Keratinocyte (primary cell): Measurements from ENCODE around the gene RASD1. TPM values are rescaled to one million over a fixed set of nuclear protein-coding genes. Genes with fewer than 3 reads are reported as not detected.

ENCODE experiments used
- DNase-seq: peaks from one replicate; pipeline ENCODE4 v3.0.0-alpha.2; 2011; ENCODE audit warnings: low read depth, missing footprints, low spot score
- FAIRE-seq: peaks from 2 replicates; lab custom pipeline; 2011; peaks lifted over from hg19 to GRCh38; lab: Jason Lieb, UNC
- H2AFZ ChIP-seq: 2 replicates; pipeline ENCODE4 v1.6.0; 2012; ENCODE audit warnings: low read length, control low read depth, inconsistent platforms; ENCODE audit not compliant: control insufficient read depth
- H3K27ac ChIP-seq: 2 replicates; pipeline ENCODE4 v1.5.1; 2011; ENCODE audit warnings: low read length; ENCODE audit not compliant: control insufficient read depth, insufficient read depth
- H3K27me3 ChIP-seq: 3 replicates; pipeline ENCODE4 v1.6.0; 2011; ENCODE audit warnings: low read length; ENCODE audit not compliant: control insufficient read depth, insufficient read depth; ENCODE audit errors: extremely low read depth
- H3K36me3 ChIP-seq, 2 experiments: 2 replicates in 1 of 2; 3 replicates in 1 of 2; pipeline ENCODE4 v1.5.1; 2011; ENCODE audit warnings: low read length in 2 of 2, mild to moderate bottlenecking in 1 of 2; ENCODE audit not compliant: control insufficient read depth in 2 of 2, insufficient read depth in 2 of 2; ENCODE audit errors: extremely low read depth in 1 of 2
- H3K4me1 ChIP-seq: 3 replicates; pipeline ENCODE4 v1.5.1; 2011; ENCODE audit warnings: low read length; ENCODE audit not compliant: control insufficient read depth, insufficient read depth; ENCODE audit errors: extremely low read depth
- H3K4me2 ChIP-seq: 3 replicates; pipeline ENCODE4 v1.6.0; 2011; ENCODE audit warnings: low read depth, low read length; ENCODE audit not compliant: control insufficient read depth, insufficient read depth; ENCODE audit errors: extremely low read depth
- H3K4me3 ChIP-seq, 3 experiments: fragments of 200-600 bp in 1 of 3; sonication (generic) in 1 of 3; 2 replicates in 2 of 3; 3 replicates in 1 of 3; pipeline ENCODE4 v1.5.1; 2011 to 2016; ENCODE audit warnings: low read length in 3 of 3, mild to moderate bottlenecking in 3 of 3, control low read depth in 2 of 3, inconsistent platforms in 1 of 3, low read depth in 1 of 3, mixed read lengths in 1 of 3, mixed run types in 1 of 3, moderate library complexity in 1 of 3; ENCODE audit not compliant: control insufficient read depth in 2 of 3, insufficient read depth in 2 of 3; ENCODE audit errors: extremely low read depth in 1 of 3
- H3K79me2 ChIP-seq: 2 replicates; pipeline ENCODE4 v1.6.0; 2012; ENCODE audit warnings: low read length; ENCODE audit not compliant: control insufficient read depth, insufficient read depth
- H3K9ac ChIP-seq: 3 replicates; pipeline ENCODE4 v1.6.0; 2011; ENCODE audit warnings: low read length; ENCODE audit not compliant: control insufficient read depth, insufficient read depth; ENCODE audit errors: extremely low read depth
- H3K9me1 ChIP-seq: 3 replicates; pipeline ENCODE4 v1.6.0; 2011; ENCODE audit warnings: low read length; ENCODE audit not compliant: control insufficient read depth, insufficient read depth; ENCODE audit errors: extremely low read depth
- H3K9me3 ChIP-seq: 2 replicates; pipeline ENCODE4 v1.5.1; 2012; ENCODE audit warnings: low read depth, low read length; ENCODE audit not compliant: control insufficient read depth
- H4K20me1 ChIP-seq: 3 replicates; pipeline ENCODE4 v1.6.0; 2011; ENCODE audit warnings: low read length; ENCODE audit not compliant: control insufficient read depth, insufficient read depth; ENCODE audit errors: extremely low read depth
- EZH2 ChIP-seq: IDR thresholded peaks from one replicate; pipeline ENCODE4 v1.6.1; 2012; ENCODE audit warnings: inconsistent platforms, mild to moderate bottlenecking, low read length, moderate library complexity
- dilution Hi-C: fragments of 300-500 bp; cut with MboI; formaldehyde crosslinking; loops from one replicate; pipeline ENCODE4 v1.7.0; 2020; ENCODE audit warnings: low sequenced_read_pairs; ENCODE audit not compliant: extremely low pct_ligation_motif_present
- polyA plus RNA-seq, 5 experiments: library from polyadenylated mRNA; depleted of rRNA in 3 of 5; stranded (reverse) in 3 of 5; stranded (forward) in 1 of 5; unstranded in 1 of 5; fragments of >200 nt; gene quantifications; 1 replicate in 1 of 5; 2 replicates in 3 of 5; 3 replicates in 1 of 5; pipeline versions ENCODE4 v1.2.1 to v1.2.3, GENCODE V29; 2011 to 2012; ENCODE audit warnings: missing spikeins in 2 of 5, low read depth in 1 of 5, low replicate concordance in 1 of 5
- TF ChIP-seq, protein P1 (sequence below), 3 experiments: IDR thresholded peaks in 1 of 3; conservative IDR thresholded peaks in 1 of 3; optimal IDR thresholded peaks in 1 of 3; 2 replicates in 2 of 3; 3 replicates in 1 of 3; pipeline versions ENCODE3 to v1.5.1; 2011; ENCODE audit warnings: low read length in 3 of 3, mild to moderate bottlenecking in 3 of 3, moderate library complexity in 2 of 3, control low read depth in 1 of 3, inconsistent platforms in 1 of 3; ENCODE audit not compliant: insufficient read depth in 2 of 3; ENCODE audit errors: extremely low read depth in 1 of 3

The RASD1 gene
- polyA plus RNA-seq, 1 donor (not counting 4 experiments of a cell fraction or from before 2014, with no cell fraction given) = 0.20 TPM

DNA sequence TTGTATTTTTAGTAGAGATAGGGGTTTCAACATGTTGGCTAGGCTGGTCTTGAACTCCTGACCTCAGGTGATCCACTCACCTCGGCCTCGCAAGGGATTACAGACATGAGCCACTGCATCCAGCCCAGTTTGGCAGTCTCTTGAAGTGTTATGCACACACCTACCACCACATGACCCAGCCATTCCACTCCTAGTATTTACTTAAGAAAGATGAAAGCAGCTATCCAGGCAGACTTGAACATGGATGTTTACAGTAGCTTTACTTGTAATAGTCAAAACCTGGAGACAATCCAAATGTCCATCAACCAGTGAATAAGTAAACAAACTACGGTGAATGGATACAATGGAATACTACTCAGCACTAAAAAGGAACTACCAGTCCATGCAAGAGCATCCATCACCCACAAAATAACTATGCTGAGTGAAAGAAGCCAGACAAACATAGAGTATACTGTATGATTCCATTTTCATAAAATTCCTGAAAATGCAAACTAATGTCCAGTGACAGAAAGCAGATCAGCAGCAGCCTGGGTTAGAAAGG is 37.8 kb upstream of the RASD1 start:
- H3K79me2 ChIP-seq = no peaks in the 10 kb centered on the region
- DNase-seq (no peak), FAIRE-seq (no peak)

DNA sequence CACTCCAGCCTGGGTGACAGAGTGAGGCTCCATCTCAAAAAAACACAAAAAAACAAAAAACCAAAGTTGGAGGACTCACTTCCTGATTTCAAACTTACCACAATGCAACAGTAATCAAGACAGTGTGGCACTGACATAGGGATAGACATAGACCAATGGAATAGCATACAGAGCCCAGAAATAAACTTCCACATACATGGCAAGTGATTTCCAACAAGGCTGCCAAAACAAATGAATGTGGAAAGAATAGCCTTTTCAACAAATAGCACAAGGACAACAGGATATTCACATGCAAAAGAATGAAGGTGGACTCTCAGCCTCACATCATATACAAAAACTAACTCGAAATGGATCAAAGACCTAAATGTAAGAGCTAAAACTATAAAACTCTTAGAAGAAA is 36.8 kb upstream of the RASD1 start:
- DNase-seq = no peak
- Histone ChIP-seq H3K9me1 (no peaks in the 10 kb centered on the region), H3K9me3 (no peaks in the 10 kb centered on the region), H3K4me3 (no peak overlapping the region), H3K36me3 (no peaks in the 10 kb centered on the region), H3K4me1 (no peaks in the 10 kb centered on the region), H3K27ac (no peak overlapping the region), H3K79me2 (no peaks in the 10 kb centered on the region), H4K20me1 (no peaks in the 10 kb centered on the region), H3K9ac (no peak overlapping the region), H3K27me3 (no peaks in the 10 kb centered on the region), H2AFZ (no peak overlapping the region), H3K4me2 (no peak overlapping the region)
- dilution Hi-C loops = no loop called here
- no peak for FAIRE-seq
- TF ChIP-seq, protein P1, sequence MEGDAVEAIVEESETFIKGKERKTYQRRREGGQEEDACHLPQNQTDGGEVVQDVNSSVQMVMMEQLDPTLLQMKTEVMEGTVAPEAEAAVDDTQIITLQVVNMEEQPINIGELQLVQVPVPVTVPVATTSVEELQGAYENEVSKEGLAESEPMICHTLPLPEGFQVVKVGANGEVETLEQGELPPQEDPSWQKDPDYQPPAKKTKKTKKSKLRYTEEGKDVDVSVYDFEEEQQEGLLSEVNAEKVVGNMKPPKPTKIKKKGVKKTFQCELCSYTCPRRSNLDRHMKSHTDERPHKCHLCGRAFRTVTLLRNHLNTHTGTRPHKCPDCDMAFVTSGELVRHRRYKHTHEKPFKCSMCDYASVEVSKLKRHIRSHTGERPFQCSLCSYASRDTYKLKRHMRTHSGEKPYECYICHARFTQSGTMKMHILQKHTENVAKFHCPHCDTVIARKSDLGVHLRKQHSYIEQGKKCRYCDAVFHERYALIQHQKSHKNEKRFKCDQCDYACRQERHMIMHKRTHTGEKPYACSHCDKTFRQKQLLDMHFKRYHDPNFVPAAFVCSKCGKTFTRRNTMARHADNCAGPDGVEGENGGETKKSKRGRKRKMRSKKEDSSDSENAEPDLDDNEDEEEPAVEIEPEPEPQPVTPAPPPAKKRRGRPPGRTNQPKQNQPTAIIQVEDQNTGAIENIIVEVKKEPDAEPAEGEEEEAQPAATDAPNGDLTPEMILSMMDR (optimal IDR thresholded peaks at IDR 0.05 in 1 of 3, IDR thresholded peaks at IDR 0.05 in 1 of 3, conservative IDR thresholded peaks at IDR 0.05 in 1 of 3; ENCODE audit: extremely low read depth in 1 of 3, insufficient read depth in 2 of 3, low read length in 3 of 3) = no peak
- TF ChIP-seq EZH2 = no peak

More for the DNA sequence above, 37.8 kb upstream of the RASD1 start:
- Histone ChIP-seq H4K20me1 (no peaks in the 10 kb centered on the region), H2AFZ (no peak overlapping the region), H3K36me3 (no peaks in the 10 kb centered on the region), H3K27ac (no peak overlapping the region), H3K9ac (no peak overlapping the region), H3K9me3 (no peaks in the 10 kb centered on the region), H3K4me1 (no peaks in the 10 kb centered on the region), H3K4me2 (no peak overlapping the region), H3K9me1 (no peaks in the 10 kb centered on the region), H3K27me3 (no peaks in the 10 kb centered on the region), H3K4me3 (no peak overlapping the region)
- dilution Hi-C loops = no loop called here
- TF ChIP-seq EZH2 = no peak
- TF ChIP-seq, protein P1 (optimal IDR thresholded peaks at IDR 0.05 in 1 of 3, IDR thresholded peaks at IDR 0.05 in 1 of 3, conservative IDR thresholded peaks at IDR 0.05 in 1 of 3; ENCODE audit: extremely low read depth in 1 of 3, insufficient read depth in 2 of 3, low read length in 3 of 3) = no peak
